SIG-M5 treated with dmso at 0.1 percent for 504 hours (cell line): Measurements from ENCODE around the gene KRTAP22-2.

Source experiments
- DNase-seq: peaks from one replicate; lab custom pipeline; 2025; ENCODE audit not compliant: unreplicated experiment; lab: John Stamatoyannopoulos, UW

Gene KRTAP22-2

DNA sequence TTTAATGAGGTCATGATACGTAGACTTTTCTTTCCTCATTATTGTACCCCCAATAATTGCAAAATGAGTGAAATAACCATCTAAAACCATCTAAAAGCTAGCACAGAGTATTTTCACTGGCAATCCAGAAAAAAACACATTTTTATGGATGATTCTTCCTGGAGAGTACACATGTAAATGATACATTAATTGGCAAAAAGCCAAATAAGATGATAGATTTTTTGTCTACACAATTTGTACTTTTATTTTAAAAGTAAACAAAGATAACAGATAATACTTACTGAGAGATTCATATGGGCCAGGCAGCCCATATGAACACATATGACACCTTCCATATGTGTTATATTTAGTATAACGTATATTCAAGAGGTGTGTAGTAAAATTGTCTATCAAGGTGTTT is 26.6 kb downstream of the KRTAP22-2 start:
- DNase-seq = no peak

DNA sequence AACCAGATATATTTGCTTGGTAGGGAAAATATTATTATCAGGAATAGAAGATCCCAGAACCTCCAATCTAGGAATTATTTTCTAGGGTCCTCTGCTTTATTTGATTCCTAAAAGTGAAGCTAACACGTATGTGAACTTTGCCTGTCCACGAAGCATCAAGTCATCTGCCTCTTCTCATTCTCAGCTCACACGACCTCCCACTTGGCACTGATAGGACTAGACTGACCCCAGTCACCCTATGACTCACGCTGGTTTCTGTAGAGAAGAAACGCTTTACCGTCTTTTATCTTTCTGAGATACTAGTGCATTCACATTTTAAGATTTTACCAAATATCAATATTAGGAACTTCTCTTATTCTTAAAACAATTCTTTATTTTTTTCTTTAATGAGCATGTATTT is 27.1 kb downstream of the KRTAP22-2 start:
- DNase-seq = no peak

DNA sequence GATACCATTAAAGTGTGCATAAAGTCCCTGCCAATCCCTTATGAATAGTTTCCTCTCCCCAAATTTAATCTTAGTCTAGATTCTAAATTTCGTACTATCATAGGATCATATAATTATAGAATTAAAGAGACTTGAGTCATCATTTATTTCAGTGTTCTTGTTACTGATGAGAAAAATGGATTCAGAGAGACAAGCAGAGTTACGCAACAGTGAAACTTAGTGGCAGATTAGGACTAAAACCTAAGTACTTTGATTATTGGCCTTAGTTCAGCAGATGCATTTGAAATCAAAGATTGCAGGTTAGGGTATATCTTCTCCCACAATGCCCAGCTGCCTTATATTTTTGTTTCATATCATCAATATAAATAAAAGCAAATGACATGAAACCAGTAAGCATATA is 28.2 kb downstream of the KRTAP22-2 start:
- DNase-seq = no peak

- DNase-seq = no peak
Observed at GRCh38 chr21:30561264-30561895, 28.8 kb downstream of the KRTAP22-2 start, which contains the start of gene KRTAP19-7. TSS of gene KRTAP19-7 (minus strand) at chr21:30561314. CDS start at chr21:30561289, 25 bp downstream.

- no peak for DNase-seq
Observed at GRCh38 chr21:30555095-30555494, 35.1 kb downstream of the KRTAP22-2 start.

GRCh38 chr21:30552782-30553181 is 37.4 kb downstream of the KRTAP22-2 start:
- no peak for DNase-seq

GRCh38 chr21:30541764-30542163 is 48.4 kb downstream of the KRTAP22-2 start, which contains the start of gene KRTAP19-6:
TSS of gene KRTAP19-6 (minus strand) at chr21:30541864. CDS start at chr21:30541833, 31 bp downstream.
- DNase-seq = no peak
